ENCODE measurements around the gene CALHM1.
"Not testable (repeated sequence)": the region's sequence is repeated elsewhere in the genome, so short reads cannot be mapped to it uniquely, and the experiment has no call there.

Gene CALHM1

GRCh38 chr10:103428989-103429643 is 29.6 kb downstream of the CALHM1 start:
- DNase-seq = no peak

- DNase-seq = no peak
These were observed 30.8 kb downstream of the CALHM1 start for GRCh38 chr10:103427866-103428265.

- DNase-seq = no peak
These were observed 35.0 kb downstream of the CALHM1 start for GRCh38 chr10:103423748-103424147.

- no peak for DNase-seq
These were observed 39.6 kb downstream of the CALHM1 start for GRCh38 chr10:103419101-103419500.

GRCh38 chr10:103417601-103418000 is 41.1 kb downstream of the CALHM1 start:
- DNase-seq = no peak

- DNase-seq = not testable (repeated sequence)
These were observed 41.6 kb downstream of the CALHM1 start for GRCh38 chr10:103417148-103417469.

GRCh38 chr10:103416436-103417147 is 42.1 kb downstream of the CALHM1 start:
- DNase-seq = peak in 1 of 2 experiments; percentile 1

GRCh38 chr10:103415581-103415980 is 43.1 kb downstream of the CALHM1 start:
- no peak for DNase-seq

- no peak for DNase-seq
These were observed 45.1 kb downstream of the CALHM1 start for GRCh38 chr10:103413564-103413963.

Measured in NCI-H187 (cell line).